MG63 (cell line): ENCODE results near the gene ZBTB38. TPM values are rescaled to one million over a fixed set of nuclear protein-coding genes. Genes with fewer than 3 reads are reported as not detected.
A peak's percentile ranks its signal among the peaks of the same experiment; 100 is the strongest.

Source experiments
- DNase-seq: peaks from one replicate; pipeline ENCODE4 v3.0.0-alpha.2; 2020
- H3K27me3 ChIP-seq: fragments of 250-450 bp; sonication (Bioruptor Pico); 2 replicates; pipeline ENCODE4 v1.5.1; 2020; ENCODE audit warnings: mild to moderate bottlenecking, moderate library complexity
- H3K36me3 ChIP-seq: fragments of 250-450 bp; sonication (Bioruptor Pico); 2 replicates; pipeline ENCODE4 v1.5.1; 2020; ENCODE audit warnings: mild to moderate bottlenecking, moderate library complexity
- H3K4me3 ChIP-seq: fragments of 250-450 bp; sonication (Bioruptor Pico); 2 replicates; pipeline ENCODE4 v1.5.1; 2020; ENCODE audit warnings: mild to moderate bottlenecking, moderate library complexity
- H3K9me3 ChIP-seq: fragments of 250-450 bp; sonication (Bioruptor Pico); 2 replicates; pipeline ENCODE4 v1.5.1; 2020; ENCODE audit warnings: mild to moderate bottlenecking, moderate library complexity
- total RNA-seq: library from RNA; depleted of rRNA; stranded (reverse); fragments of >200 nt; shearing (Covaris generic); gene quantifications from 2 replicates; pipeline ENCODE4 v1.2.3, GENCODE V29; 2014; ENCODE audit warnings: low replicate concordance

ZBTB38 gene
- total RNA-seq, 1 experiment from 2014 or later, result 15.8 TPM

GRCh38 chr3:141335531-141336061, 32.7 kb upstream of the ZBTB38 start:
- H3K36me3 ChIP-seq, result no peaks in the 10 kb centered on the region
- DNase-seq, result no peak
- no peaks in the 10 kb centered on the region for H3K27me3 ChIP-seq
- H3K9me3 ChIP-seq, result no peaks in the 10 kb centered on the region
- H3K4me3 ChIP-seq, result no peak overlapping the region

DNA sequence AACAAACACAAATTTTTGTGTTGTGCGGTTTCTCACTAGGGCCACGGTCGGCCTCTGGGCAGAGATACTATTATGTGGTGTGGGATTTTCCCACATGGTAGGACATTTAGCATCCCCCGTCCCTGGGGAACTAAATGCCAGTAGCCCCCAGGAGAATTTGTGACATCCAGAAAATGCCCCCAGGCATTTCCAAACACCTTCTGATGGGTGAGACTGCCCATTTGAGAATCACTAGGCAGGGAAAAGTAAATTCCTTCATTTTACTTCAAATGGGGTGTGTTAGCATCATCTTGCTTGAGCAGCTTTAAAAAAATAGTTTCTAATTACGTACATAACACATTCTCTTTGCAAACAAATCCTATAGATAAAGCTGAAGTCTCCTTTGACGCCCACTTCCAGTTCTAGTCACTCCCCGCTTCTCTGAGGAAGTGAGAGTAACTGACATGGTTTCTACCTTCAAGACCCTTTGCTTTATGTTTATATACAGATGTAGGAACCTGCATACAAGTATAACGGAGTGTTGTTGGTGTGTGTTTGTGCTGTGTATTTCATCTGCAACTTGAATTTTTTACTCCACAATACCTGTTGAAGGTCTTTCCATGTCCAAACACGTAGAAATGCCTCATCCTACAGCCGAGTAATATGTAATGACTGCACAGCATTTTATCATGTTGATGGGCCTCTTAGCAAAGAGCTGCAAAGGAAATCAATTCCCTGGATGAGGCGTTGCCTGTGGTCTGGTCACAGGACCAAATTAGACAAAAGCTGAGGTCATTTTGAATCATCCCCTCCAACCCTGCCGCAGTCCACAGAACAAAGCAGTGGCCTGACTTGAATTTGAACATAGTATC, 31.4 kb upstream of the ZBTB38 start:
- no peaks in the 10 kb centered on the region for H3K27me3 ChIP-seq
- no peak overlapping the region for H3K4me3 ChIP-seq
- H3K36me3 ChIP-seq, result no peaks in the 10 kb centered on the region
- no peaks in the 10 kb centered on the region for H3K9me3 ChIP-seq
- peak; percentile 78 for DNase-seq

DNA sequence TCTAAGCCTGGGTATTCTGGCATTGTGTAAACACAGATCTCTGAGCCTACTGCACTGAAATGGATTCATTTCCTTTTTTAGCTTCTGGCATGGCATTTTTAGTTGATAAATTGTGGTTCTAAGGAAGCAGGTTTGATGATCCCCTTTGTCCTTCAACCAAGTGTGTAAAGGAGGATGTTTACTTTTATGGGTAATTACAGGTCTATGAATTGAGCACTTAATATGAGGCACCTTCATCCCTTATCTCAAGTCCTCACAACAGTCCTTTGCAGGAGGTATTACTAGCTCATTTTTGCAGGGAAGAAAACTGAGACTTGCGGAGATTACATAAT, 30.8 kb upstream of the ZBTB38 start:
- no peaks in the 10 kb centered on the region for H3K36me3 ChIP-seq
- H3K9me3 ChIP-seq, result no peaks in the 10 kb centered on the region
- no peak overlapping the region for H3K4me3 ChIP-seq
- no peaks in the 10 kb centered on the region for H3K27me3 ChIP-seq
- DNase-seq, result no peak

- no peaks in the 10 kb centered on the region for H3K36me3 ChIP-seq
- no peaks in the 10 kb centered on the region for H3K27me3 ChIP-seq
- H3K9me3 ChIP-seq, result no peaks in the 10 kb centered on the region
- no peak overlapping the region for H3K4me3 ChIP-seq
- DNase-seq, result no peak
These were observed 30.3 kb upstream of the ZBTB38 start for GRCh38 chr3:141337991-141338390.

DNA sequence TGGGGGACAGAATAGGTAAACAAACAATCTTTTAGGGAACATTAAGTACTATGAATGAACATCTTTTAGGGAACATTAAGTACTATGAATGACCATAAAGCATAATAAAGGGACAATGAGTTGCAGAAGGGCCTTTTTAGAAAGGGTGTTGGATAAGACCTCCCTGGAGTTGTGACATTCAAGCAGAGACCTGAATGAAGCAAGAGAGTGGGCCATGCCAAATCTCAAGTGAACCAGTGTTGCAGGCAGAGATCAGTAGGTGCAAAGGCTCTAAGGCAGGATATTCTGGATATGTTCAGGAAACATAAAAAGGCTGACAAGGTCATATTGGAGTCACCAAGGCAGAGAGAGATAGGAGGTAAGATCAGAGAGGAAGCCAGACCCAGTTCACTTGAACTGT, 29.4 kb upstream of the ZBTB38 start:
- no peaks in the 10 kb centered on the region for H3K27me3 ChIP-seq
- no peaks in the 10 kb centered on the region for H3K36me3 ChIP-seq
- no peak for DNase-seq
- H3K9me3 ChIP-seq, result no peaks in the 10 kb centered on the region
- no peak overlapping the region for H3K4me3 ChIP-seq

GRCh38 chr3:141341536-141341935, 26.8 kb upstream of the ZBTB38 start:
- no peak for DNase-seq
- H3K4me3 ChIP-seq, result no peak overlapping the region
- no peaks in the 10 kb centered on the region for H3K36me3 ChIP-seq

DNA sequence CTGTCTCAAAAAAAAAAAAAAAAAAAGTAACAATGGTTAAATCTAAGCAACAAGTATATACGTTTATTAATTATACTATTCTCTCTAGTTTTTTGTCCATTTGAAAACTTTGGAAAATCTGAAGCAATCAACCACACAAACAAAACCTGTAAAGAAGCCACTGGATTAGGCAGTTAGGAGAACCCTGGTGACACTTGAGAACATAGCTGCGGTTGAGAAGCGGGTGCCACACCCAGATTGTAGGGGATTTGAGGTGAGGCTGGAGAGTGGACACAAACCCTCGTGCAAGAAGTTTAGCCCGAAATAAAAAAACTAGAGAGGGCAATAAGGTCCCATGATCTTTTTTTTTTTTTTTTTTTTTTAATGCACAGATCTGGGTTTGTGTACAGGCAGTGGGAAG, 25.9 kb upstream of the ZBTB38 start:
- Histone ChIP-seq H3K27me3 (no peaks in the 10 kb centered on the region), H3K4me3 (no peak overlapping the region), H3K9me3 (no peaks in the 10 kb centered on the region), H3K36me3 (no peaks in the 10 kb centered on the region)
- no peak for DNase-seq

More at GRCh38 chr3:141341536-141341935, 26.8 kb upstream of the ZBTB38 start:
- no peaks in the 10 kb centered on the region for H3K27me3 ChIP-seq
- no peaks in the 10 kb centered on the region for H3K9me3 ChIP-seq

GRCh38 chr3:141343077-141343476, 25.2 kb upstream of the ZBTB38 start:
- Histone ChIP-seq H3K36me3 (no peaks in the 10 kb centered on the region), H3K27me3 (no peaks in the 10 kb centered on the region), H3K9me3 (no peaks in the 10 kb centered on the region), H3K4me3 (no peak overlapping the region)
- no peak for DNase-seq

- no peaks in the 10 kb centered on the region for H3K36me3 ChIP-seq
- no peak overlapping the region for H3K4me3 ChIP-seq
- H3K9me3 ChIP-seq, result no peaks in the 10 kb centered on the region
- no peak for DNase-seq
- H3K27me3 ChIP-seq, result no peaks in the 10 kb centered on the region
These were observed 24.4 kb upstream of the ZBTB38 start for GRCh38 chr3:141343865-141344271.

- no peak overlapping the region for H3K4me3 ChIP-seq
- no peak for DNase-seq
These were observed 22.8 kb upstream of the ZBTB38 start for GRCh38 chr3:141345528-141345927.

GRCh38 chr3:141346007-141346406, 22.3 kb upstream of the ZBTB38 start:
- Histone ChIP-seq H3K36me3 (no peaks in the 10 kb centered on the region), H3K9me3 (no peaks in the 10 kb centered on the region), H3K27me3 (no peaks in the 10 kb centered on the region), H3K4me3 (no peak overlapping the region)
- DNase-seq, result no peak

More at GRCh38 chr3:141345528-141345927, 22.8 kb upstream of the ZBTB38 start:
- Histone ChIP-seq H3K27me3 (no peaks in the 10 kb centered on the region), H3K9me3 (no peaks in the 10 kb centered on the region), H3K36me3 (no peaks in the 10 kb centered on the region)

GRCh38 chr3:141346418-141346817, 21.9 kb upstream of the ZBTB38 start:
- Histone ChIP-seq H3K9me3 (no peaks in the 10 kb centered on the region), H3K27me3 (no peaks in the 10 kb centered on the region), H3K4me3 (no peak overlapping the region), H3K36me3 (no peaks in the 10 kb centered on the region)
- DNase-seq, result no peak

- H3K4me3 ChIP-seq, result no peak overlapping the region
- no peak for DNase-seq
- no peaks in the 10 kb centered on the region for H3K27me3 ChIP-seq
- H3K9me3 ChIP-seq, result no peaks in the 10 kb centered on the region
- no peaks in the 10 kb centered on the region for H3K36me3 ChIP-seq
These were observed 21.5 kb upstream of the ZBTB38 start for GRCh38 chr3:141346839-141347238.

GRCh38 chr3:141348837-141349236, 19.5 kb upstream of the ZBTB38 start:
- H3K36me3 ChIP-seq, result no peaks in the 10 kb centered on the region
- no peak overlapping the region for H3K4me3 ChIP-seq
- H3K27me3 ChIP-seq, result no peaks in the 10 kb centered on the region
- H3K9me3 ChIP-seq, result no peaks in the 10 kb centered on the region
- no peak for DNase-seq

DNA sequence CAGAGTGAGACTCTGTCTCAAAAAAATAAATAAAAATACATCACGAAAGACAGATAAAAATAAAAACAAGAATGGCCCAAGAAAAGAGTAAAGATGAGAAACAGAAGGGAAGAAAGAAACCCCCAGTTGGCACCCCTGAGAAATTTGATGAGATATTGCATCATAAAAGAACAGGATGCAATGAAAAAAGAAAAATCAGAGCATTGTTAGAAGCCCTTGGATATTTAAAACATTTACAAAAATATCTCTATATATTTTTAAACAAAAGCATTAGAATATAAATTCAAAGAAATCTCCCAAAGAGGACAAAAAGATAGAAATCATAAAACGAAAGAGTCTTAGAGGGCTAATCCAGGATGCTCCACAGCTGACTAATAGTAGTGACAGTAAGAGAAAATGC, 18.6 kb upstream of the ZBTB38 start:
- DNase-seq, result no peak
- Histone ChIP-seq H3K27me3 (no peaks in the 10 kb centered on the region), H3K36me3 (no peaks in the 10 kb centered on the region), H3K9me3 (no peaks in the 10 kb centered on the region), H3K4me3 (no peak overlapping the region)

DNA sequence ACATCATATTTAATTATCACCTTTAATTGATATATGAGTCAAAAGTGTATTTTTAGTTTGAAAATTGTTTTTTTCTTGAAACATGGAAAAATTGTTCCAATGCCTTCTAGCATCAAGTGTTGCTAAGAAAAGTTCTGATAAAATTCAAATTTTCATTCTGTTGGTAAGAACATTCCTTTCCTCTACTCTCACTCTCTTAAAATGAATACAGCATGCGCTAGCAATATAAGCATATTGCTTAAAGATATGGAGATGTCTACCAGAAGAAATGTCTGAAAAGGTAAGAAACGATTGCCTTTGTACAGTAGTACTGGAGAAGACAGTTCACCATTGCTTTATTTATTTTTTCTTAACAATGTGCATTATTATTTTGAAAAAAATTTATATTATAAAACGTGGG, 17.6 kb upstream of the ZBTB38 start:
- no peak for DNase-seq
- Histone ChIP-seq H3K9me3 (no peaks in the 10 kb centered on the region), H3K27me3 (no peaks in the 10 kb centered on the region), H3K36me3 (no peaks in the 10 kb centered on the region), H3K4me3 (no peak overlapping the region)

DNA sequence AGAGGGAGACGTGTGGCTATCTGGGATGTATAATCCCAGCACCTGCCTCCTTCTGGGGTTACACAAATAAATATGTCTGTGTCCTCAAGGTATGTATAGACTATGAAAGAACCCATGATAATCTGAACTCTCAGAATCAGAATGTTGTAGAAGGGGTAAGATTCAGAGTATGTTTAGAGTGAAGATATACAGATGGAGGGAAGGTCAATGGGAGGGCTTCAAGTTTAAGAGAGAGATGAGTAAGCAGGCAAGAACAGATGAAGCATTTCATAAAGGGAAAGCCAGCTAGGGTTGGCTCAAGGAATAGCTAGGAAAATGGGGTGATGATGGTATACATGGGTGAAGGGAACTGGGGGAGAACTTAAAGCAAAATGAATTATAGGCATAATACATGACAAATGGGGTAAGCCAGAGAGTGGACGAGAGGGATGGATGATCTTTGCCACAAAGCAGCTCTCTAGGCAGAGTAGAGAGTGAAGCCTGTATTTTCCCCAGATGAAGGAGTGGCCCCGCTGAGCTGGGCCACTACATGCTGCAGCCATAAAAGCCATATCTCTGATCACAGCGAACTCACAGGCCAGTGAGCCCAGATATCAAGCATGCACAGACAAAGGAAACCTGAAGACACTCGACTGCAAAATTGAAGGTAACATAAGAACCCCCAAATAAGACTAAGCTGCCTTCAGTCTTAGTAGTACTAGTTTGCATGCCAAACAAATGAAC, 15.9 kb upstream of the ZBTB38 start:
- no peak for DNase-seq
- H3K27me3 ChIP-seq, result no peaks in the 10 kb centered on the region
- H3K4me3 ChIP-seq, result no peak overlapping the region
- no peaks in the 10 kb centered on the region for H3K9me3 ChIP-seq
- H3K36me3 ChIP-seq, result no peaks in the 10 kb centered on the region
